Type B pancreatic cell (in vitro differentiated cells): ENCODE measurements around the gene ESAM. TPM values are rescaled to one million over a fixed set of nuclear protein-coding genes. Genes with fewer than 3 reads are reported as not detected.

ENCODE experiments used
- DNase-seq: peaks from one replicate; pipeline ENCODE4 v3.0.0; 2021; ENCODE audit warnings: mixed read lengths; ENCODE audit not compliant: unreplicated experiment; ENCODE audit errors: extremely low spot score
- H3K27ac Mint-ChIP-seq: 2 replicates; pipeline ENCODE4 v1.8.0; 2021; ENCODE audit warnings: mild to moderate bottlenecking, mixed read lengths
- H3K27me3 Mint-ChIP-seq: 2 replicates; pipeline ENCODE4 v1.8.0; 2021; ENCODE audit warnings: mixed read lengths
- H3K36me3 Mint-ChIP-seq: 2 replicates; pipeline ENCODE4 v1.8.0; 2021; ENCODE audit warnings: mixed read lengths
- H3K4me1 Mint-ChIP-seq: one replicate; pipeline ENCODE4 v1.8.0; 2021; ENCODE audit warnings: mixed read lengths; ENCODE audit not compliant: unreplicated experiment
- H3K4me3 Mint-ChIP-seq: 2 replicates; pipeline ENCODE4 v1.8.0; 2021; ENCODE audit warnings: mild to moderate bottlenecking, mixed read lengths
- H3K9me3 Mint-ChIP-seq: 2 replicates; pipeline ENCODE4 v1.8.0; 2021; ENCODE audit warnings: mixed read lengths
- total RNA-seq: library from RNA; stranded (reverse); gene quantifications from 2 replicates; pipeline ENCODE4 v1.2.1, GENCODE V29; 2021; ENCODE audit warnings: low replicate concordance
- TF ChIP-seq, protein P1 (sequence below): fragments of 200-600 bp; sonication (generic); conservative IDR thresholded peaks from 2 replicates; pipeline ENCODE4 v1.5.0; 2021; ENCODE audit warnings: antibody characterized with exemption, mild to moderate bottlenecking

Gene ESAM
- total RNA-seq, 1 donor from 2014 or later, result 3.7 TPM

DNA sequence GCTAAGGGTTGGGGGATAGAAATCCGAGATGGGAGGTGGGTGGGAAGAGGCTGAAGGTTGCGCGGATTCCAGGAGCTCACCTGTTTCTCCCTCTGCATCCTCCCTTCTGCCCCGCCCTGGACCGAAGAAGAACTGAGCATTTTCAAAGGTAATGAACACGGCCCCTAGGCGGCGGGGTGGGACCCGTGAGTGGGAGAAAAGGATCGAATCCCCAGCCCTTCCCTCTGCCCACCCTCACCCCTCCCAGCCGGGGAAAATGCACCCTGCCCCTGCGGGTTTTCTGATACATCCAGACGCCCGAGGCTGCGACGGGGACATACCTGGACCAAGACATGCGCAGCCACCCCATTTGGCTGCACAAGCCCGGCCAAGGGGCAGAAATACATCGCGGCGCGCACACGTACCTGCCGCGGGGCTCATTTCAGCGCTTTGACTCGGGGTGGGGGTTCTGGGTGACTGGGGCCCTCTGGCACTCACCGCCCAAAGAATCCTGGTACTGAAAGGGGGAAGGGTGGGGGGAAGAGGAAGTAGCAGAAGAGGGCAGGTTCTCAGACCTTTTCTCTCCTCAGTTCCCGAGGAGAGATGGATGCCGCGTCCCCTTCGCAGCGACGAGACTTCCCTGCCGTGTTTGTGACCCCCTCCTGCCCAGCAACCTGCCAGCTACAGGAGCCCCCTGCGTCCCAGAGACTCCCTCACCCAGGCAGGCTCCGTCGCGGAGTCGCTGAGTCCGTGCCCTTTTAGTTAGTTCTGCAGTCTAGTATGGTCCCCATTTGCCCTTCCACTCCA lies 16.1 kb downstream of the ESAM start:
- TF ChIP-seq, protein P1, sequence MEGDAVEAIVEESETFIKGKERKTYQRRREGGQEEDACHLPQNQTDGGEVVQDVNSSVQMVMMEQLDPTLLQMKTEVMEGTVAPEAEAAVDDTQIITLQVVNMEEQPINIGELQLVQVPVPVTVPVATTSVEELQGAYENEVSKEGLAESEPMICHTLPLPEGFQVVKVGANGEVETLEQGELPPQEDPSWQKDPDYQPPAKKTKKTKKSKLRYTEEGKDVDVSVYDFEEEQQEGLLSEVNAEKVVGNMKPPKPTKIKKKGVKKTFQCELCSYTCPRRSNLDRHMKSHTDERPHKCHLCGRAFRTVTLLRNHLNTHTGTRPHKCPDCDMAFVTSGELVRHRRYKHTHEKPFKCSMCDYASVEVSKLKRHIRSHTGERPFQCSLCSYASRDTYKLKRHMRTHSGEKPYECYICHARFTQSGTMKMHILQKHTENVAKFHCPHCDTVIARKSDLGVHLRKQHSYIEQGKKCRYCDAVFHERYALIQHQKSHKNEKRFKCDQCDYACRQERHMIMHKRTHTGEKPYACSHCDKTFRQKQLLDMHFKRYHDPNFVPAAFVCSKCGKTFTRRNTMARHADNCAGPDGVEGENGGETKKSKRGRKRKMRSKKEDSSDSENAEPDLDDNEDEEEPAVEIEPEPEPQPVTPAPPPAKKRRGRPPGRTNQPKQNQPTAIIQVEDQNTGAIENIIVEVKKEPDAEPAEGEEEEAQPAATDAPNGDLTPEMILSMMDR, result peak; percentile 58
- H3K36me3 Mint-ChIP-seq, result peaks cover 8% of the 10 kb centered on the region
- peaks cover 99% of the 10 kb centered on the region for H3K27me3 Mint-ChIP-seq
- H3K27ac Mint-ChIP-seq, result peak overlapping the region; percentile 91
- peak overlapping the region; percentile 98 for H3K4me3 Mint-ChIP-seq
- no peaks in the 10 kb centered on the region for H3K9me3 Mint-ChIP-seq
- DNase-seq, result no peak
- H3K4me1 Mint-ChIP-seq, result peaks cover 18% of the 10 kb centered on the region

- H3K27me3 Mint-ChIP-seq, result peaks cover 99% of the 10 kb centered on the region
- no peaks in the 10 kb centered on the region for H3K9me3 Mint-ChIP-seq
- TF ChIP-seq, protein P1, result no peak
- H3K4me3 Mint-ChIP-seq, result peak overlapping the region; percentile 98
- peaks cover 25% of the 10 kb centered on the region for H3K4me1 Mint-ChIP-seq
- DNase-seq, result no peak
- no peak overlapping the region for H3K27ac Mint-ChIP-seq
- peaks cover 8% of the 10 kb centered on the region for H3K36me3 Mint-ChIP-seq
These were observed 16.7 kb downstream of the ESAM start for GRCh38 chr11:124745270-124745834.

GRCh38 chr11:124743050-124743449 lies 19.0 kb downstream of the ESAM start:
- TF ChIP-seq, protein P1, result no peak
- Mint-ChIP-seq H3K27ac (no peak overlapping the region), H3K4me1 (peaks cover 29% of the 10 kb centered on the region), H3K27me3 (peaks cover 96% of the 10 kb centered on the region), H3K4me3 (no peak overlapping the region), H3K9me3 (no peaks in the 10 kb centered on the region), H3K36me3 (peaks cover 8% of the 10 kb centered on the region)
- no peak for DNase-seq

DNA sequence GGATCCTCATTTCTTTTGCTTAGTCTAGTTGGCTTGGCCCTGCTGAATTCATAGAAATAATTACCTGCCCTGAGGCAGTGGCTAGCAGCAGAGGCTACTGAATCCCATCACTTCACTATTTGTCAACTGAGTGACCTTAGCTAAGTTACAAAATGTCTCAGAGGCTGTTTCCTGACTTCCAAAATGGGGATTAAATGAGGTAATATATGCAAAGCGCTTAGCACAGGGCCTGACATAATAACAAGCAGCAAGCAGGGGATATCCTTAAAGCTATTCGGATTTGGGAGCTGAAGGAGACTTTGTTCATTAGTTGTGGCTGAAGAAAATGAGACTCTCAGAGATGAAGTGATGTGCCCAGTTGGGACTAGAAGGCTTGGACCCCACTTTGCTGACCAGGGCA lies 19.5 kb downstream of the ESAM start:
- Mint-ChIP-seq H3K27me3 (peaks cover 96% of the 10 kb centered on the region), H3K4me1 (peaks cover 29% of the 10 kb centered on the region), H3K27ac (no peak overlapping the region), H3K9me3 (no peaks in the 10 kb centered on the region), H3K36me3 (peaks cover 8% of the 10 kb centered on the region), H3K4me3 (no peak overlapping the region)
- TF ChIP-seq, protein P1, result no peak
- DNase-seq, result no peak

DNA sequence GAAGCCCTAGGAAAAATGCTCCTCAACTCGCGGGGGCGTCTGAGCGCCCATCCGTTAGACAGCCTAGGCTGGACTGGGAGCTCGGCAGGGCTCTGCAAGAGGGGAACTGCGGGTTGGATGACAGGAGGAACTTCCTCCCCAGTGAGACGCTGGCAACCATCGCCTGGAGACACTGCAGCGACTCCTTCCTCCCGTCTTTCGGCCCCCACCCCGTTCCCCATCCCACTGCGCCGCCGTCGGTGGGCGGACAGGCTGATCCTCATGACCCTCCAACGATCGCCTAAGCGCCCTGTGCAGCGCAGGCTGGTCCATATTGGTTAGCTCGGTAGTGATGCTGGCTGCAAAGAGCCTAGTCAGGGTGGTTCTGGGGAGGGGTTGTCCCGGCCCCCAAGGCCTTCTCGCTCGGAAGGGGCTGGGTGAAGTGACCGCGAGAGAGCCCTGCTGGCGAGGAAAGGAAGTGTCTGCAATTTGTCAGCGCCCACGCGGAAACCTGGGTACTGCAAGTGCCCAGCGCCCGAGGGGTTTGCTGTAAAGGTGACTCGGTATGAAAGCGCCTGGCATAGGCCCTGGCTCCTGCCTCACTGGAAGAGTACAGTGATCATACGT lies 21.7 kb downstream of the ESAM start:
- TF ChIP-seq, protein P1, result peak; percentile 75
- no peak for DNase-seq
- Mint-ChIP-seq H3K27ac (no peak overlapping the region), H3K36me3 (peaks cover 8% of the 10 kb centered on the region), H3K4me1 (peaks cover 23% of the 10 kb centered on the region), H3K27me3 (peaks cover 93% of the 10 kb centered on the region), H3K9me3 (no peaks in the 10 kb centered on the region), H3K4me3 (peak overlapping the region; percentile 83)
